Right ventricle myocardium inferior (tissue), 1 donor: ENCODE measurements around the gene DPYD. TPM values are rescaled to one million over a fixed set of nuclear protein-coding genes. Genes with fewer than 3 reads are reported as not detected.

Source experiments
- ATAC-seq: fragments of 200-7000 bp; cut with Tn5 transposase; one replicate; pipeline ENCODE4 v1.9.1; 2020; ENCODE audit warnings: mild to moderate bottlenecking, moderate library complexity
- DNase-seq: peaks from one replicate; pipeline ENCODE4 v3.0.0; 2021; ENCODE audit errors: missing footprints
- intact Hi-C: fragments of 100-400 bp; cut with DNase I; formaldehyde crosslinking; loops from one replicate; pipeline ENCODE4 v1.11.0; 2022
- total RNA-seq: library from RNA; stranded (reverse); fragmentation: NEBNext Ultra II Directional; extraction: Animal tissue kit (Norgen Biotek cat#: 25700); gene quantifications from one replicate; pipeline ENCODE4 v1.2.1, GENCODE V29; 2021
- donor health status: DM: no; HTN: yes; CAD: no; lungs with severe emphysema.

The DPYD gene
- total RNA-seq, 1 donor from 2014 or later, result 12.3 TPM

- intact Hi-C loops, result loop anchor here (5.0 kb wide), 2 partner anchors 217 to 282 kb away; no protein-coding TSS in a partner anchor
- DNase-seq (no peak), ATAC-seq (no peak)
Observed at GRCh38 chr1:97529600-97529999, 391.2 kb downstream of the DPYD start.

DNA sequence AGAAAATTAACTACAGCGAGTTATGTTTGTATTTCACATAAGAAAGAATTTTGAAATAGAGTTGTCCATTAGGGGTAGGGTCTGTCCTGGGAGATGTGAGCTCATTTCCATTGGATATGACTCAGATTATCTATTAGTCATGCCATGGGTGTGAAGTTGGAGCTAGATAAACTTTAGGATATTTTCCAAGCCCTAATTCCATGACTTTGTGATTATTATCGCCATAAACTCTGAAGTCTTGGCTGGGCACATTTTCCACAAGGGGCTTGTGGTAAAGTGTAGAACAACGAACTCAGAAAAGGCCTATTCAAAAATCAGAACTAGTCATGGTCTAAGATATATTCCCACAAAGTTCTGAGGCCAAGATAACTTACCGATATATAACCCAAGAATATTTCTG is 396.6 kb downstream of the DPYD start:
- DNase-seq, result no peak
- ATAC-seq, result no peak
- intact Hi-C loops, result no loop called here

- intact Hi-C loops, result no loop called here
- no peak for ATAC-seq
Observed at GRCh38 chr1:97516588-97516987, 404.2 kb downstream of the DPYD start.

GRCh38 chr1:97508653-97509218 is 412.1 kb downstream of the DPYD start:
- ATAC-seq, result peak; percentile 91
- DNase-seq, result no peak
- intact Hi-C loops, result no loop called here

More at GRCh38 chr1:97516588-97516987, 404.2 kb downstream of the DPYD start:
- no peak for DNase-seq

DNA sequence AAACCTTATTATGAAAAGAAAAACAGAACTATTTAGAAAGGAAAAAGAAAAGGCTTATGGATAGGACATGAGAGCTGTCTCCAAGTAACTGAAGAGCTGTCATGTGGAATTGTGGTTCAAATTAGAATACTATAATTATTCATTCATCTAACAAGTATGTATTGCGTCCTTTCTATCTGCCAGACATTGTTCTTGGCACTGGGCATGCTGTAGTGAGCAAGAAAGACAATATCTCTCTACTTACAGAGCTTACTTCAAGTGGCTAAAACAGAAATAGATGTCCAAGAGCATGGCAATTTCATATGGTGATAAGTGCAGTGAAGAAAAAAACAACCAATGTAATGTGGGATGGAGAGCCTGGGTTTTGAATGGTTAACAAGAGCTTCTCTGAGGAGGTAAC is 413.0 kb downstream of the DPYD start:
- no peak for DNase-seq
- intact Hi-C loops, result no loop called here

DNA sequence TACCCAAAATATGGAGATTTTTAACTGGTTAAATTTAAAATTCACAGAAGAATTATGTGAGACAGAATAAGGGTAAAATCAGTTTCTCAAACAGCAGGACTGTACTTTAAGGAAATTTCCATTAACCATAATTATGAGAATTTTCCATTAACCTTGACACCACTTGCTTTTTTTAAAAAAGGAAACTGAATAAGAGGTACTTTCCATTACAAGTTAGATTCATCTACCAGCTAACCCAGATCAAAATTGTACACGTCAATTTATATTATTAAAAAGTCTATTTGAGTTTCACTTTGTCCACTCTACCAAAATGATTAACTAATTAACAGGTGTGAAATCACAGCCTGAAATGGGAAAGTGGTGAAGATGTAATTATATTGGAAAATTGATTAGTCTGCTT is 414.5 kb downstream of the DPYD start:
- intact Hi-C loops, result no loop called here
- ATAC-seq, result no peak
- no peak for DNase-seq

More for the DNA sequence above, 413.0 kb downstream of the DPYD start:
- peak; percentile 79 for ATAC-seq

DNA sequence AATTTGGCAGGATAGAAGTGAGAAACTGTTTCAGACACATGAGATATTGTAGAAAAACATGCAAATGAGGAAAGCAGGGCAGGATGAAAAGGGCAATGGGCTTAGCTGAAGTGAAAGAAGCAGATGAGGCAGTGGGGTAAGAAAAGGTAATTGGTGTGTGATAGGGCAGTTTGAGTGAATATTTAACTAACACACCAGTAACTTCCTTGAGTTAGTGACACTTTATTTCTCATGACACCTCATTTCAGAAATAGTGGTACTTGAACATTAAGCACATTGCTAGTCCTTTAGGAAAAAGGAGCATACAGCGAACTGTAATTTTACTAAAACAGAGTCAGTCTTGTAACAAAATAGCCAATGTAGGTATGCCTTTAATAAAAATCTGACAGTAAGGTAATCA is 415.0 kb downstream of the DPYD start:
- no peak for ATAC-seq
- intact Hi-C loops, result no loop called here
- no peak for DNase-seq

GRCh38 chr1:97505289-97505688 is 415.5 kb downstream of the DPYD start:
- no peak for DNase-seq
- ATAC-seq, result no peak
- intact Hi-C loops, result no loop called here

GRCh38 chr1:97502360-97502759 is 418.5 kb downstream of the DPYD start:
- ATAC-seq, result no peak
- intact Hi-C loops, result no loop called here
- DNase-seq, result no peak

DNA sequence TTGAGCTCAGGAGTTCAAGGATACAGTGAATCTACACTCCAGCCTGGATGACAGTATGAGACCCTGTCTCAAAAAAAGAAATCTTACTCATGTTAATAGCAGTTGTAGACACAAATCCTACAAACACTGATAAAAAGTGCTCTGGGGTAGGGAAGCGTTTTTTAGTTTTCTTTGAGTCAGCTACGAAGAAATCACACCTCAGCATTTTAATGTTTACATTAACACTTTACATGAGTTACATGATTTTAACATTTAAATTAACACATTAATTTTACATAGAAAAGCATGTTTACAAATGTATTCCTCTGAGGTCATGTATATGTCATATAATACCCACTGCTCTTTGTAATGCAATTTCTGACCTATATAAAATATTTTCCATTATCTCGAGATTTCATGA is 419.2 kb downstream of the DPYD start:
- DNase-seq (no peak), ATAC-seq (no peak)
- intact Hi-C loops, result no loop called here

GRCh38 chr1:97500760-97501159 is 420.1 kb downstream of the DPYD start:
- intact Hi-C loops, result no loop called here
- DNase-seq (no peak), ATAC-seq (peak; percentile 42)

DNA sequence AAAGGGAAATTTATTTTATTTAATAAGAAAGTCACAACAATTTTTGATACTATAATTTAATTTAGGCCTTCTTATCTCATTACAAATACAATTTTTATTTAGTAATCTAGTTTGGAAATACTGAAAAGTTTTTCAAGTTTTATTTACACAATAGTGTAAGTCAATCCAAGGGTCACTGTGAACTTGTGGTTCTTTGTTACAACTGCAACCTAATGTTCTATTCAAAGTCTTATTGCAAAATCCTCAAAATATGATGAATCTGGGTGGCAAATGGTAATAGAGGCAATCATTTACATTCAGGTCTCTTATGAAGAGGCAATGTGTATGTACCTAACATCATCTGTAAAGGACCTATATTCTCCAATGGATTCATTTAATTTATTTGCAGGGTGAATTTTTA is 421.2 kb downstream of the DPYD start:
- DNase-seq (no peak), ATAC-seq (no peak)
- intact Hi-C loops, result no loop called here

- ATAC-seq (no peak), DNase-seq (no peak)
- intact Hi-C loops, result no loop called here
Observed at GRCh38 chr1:97489834-97490233, 431.0 kb downstream of the DPYD start.

DNA sequence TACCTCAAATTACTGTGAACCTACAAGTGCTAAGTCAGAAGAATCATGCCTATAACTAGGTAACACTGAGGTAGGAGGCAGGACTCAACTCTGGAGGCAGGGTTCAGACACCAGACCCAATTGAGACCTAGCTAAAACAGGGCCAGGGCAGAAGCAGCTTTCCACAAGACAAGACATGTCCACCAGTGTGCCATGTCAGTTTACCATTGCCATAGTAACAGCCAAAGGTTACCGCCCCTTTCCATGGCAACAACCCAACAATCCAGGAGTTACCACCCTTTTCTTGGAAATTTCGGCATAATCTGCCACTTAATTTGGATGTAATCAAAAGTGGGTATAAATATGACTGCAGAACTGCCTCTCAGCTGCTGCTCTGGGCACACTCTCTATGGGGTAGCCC is 432.3 kb downstream of the DPYD start:
- intact Hi-C loops, result no loop called here
- no peak for ATAC-seq

DNA sequence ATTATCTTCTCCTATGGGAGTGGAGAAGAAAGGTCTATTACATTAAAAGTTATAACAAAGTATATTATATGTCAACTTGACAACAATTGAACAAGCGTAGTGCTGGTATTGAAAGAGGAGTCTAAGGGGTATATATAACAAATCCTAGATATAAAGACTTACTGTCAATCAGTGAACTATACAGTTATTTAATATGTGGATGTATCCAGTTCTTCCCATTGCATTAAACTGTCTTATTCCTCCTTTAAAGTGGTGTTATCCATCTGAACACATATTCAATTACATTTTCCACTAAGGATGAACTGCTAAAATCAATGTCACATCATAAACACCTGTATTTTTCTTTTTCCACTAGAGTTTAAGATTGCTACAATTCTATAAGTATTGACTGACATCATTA is 438.8 kb downstream of the DPYD start:
- DNase-seq (no peak), ATAC-seq (no peak)
- intact Hi-C loops, result no loop called here

More for the DNA sequence above, 432.3 kb downstream of the DPYD start:
- DNase-seq, result no peak

- no peak for ATAC-seq
- intact Hi-C loops, result no loop called here
- DNase-seq, result no peak
Observed at GRCh38 chr1:97467445-97467844, 453.4 kb downstream of the DPYD start.

- ATAC-seq, result no peak
- DNase-seq, result no peak
- intact Hi-C loops, result no loop called here
Observed at GRCh38 chr1:97464305-97464704, 456.5 kb downstream of the DPYD start.

DNA sequence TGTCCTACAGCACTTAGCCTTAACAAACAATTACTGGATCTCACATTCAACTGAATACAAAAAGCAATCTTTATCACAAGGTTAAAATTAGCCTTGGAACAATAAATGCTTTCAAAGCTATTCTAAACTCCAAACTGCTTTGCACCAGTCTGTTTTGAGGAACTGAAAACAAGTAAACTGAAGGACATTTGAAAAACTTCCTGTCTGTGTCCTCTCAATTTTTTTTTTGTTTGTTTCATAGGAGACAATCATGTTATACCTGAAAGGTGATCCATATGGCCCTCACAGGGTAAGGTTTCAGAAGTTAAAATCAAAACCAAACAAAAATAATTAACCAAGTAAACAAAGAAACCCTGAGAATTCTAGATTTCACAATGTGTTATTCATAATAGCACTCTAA is 459.1 kb downstream of the DPYD start:
- intact Hi-C loops, result no loop called here
- no peak for DNase-seq
- peak; percentile 46 for ATAC-seq

DNA sequence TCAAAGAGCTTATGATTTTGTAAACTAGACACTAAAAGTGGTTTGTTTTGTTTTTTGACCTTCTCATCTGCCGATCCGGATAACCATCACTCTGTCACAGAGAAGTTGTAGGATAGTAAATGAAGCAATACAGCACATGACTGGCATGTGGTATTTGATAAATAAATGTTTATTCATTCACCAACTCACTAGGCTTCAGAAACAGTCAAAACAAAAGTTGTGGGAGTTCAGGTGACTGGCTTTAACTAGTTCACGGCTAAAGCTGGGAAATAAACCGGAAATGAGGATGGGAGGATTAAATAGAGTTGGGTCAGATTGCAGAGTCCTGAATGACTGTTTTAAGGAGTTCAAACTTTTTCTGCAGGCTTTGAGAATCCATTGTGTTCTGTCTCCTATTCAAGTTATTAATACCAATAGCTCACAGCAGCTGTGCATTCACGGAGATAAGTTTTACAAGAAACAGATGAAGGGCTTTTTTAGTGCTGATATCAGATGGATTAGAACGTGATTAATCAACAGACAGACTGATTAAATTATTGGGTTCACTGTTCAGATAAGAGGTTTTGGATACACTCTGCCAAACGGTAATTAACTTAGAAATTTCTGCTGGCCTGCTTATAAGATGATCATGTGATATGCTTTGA is 463.3 kb downstream of the DPYD start:
- intact Hi-C loops, result no loop called here
- ATAC-seq (no peak), DNase-seq (no peak)

- no peak for DNase-seq
- intact Hi-C loops, result no loop called here
- ATAC-seq, result no peak
Observed at GRCh38 chr1:97451944-97452343, 468.9 kb downstream of the DPYD start.
